GM23248 (cell line): ENCODE data around the gene TOP3B.

Experiments used
- EZH2 ChIP-seq: fragments of 200-600 bp; sonication (generic); IDR thresholded peaks from 2 replicates; pipeline ENCODE4 v1.6.1; 2018; ENCODE audit warnings: antibody characterized with exemption, mild to moderate bottlenecking; ENCODE audit not compliant: insufficient read depth, poor library complexity, severe bottlenecking
- EZH2phosphoT487 ChIP-seq: fragments of 200-600 bp; sonication (generic); IDR thresholded peaks from 2 replicates; pipeline ENCODE4 v1.6.1; 2018; ENCODE audit warnings: antibody characterized with exemption, moderate library complexity, mild to moderate bottlenecking, low read depth; ENCODE audit not compliant: insufficient read depth

- TF ChIP-seq EZH2 (no peak), EZH2phosphoT487 (no peak)
These were observed 11.6 kb downstream of the TOP3B start for GRCh38 chr22:21970800-21971617.
